Fibroblast of mammary gland (primary cell): ENCODE data around the gene ACACA.

ENCODE experiments used
- DNase-seq: peaks from one replicate; pipeline ENCODE4 v3.0.0-alpha.2; 2010; ENCODE audit warnings: low read depth
- H3K4me3 ChIP-seq: 2 replicates; pipeline ENCODE4 v1.5.1; 2011; ENCODE audit warnings: low read depth, mild to moderate bottlenecking, low read length, moderate library complexity; ENCODE audit not compliant: control insufficient read depth
- TF ChIP-seq, protein P1 (sequence below): conservative IDR thresholded peaks from 2 replicates; pipeline ENCODE4 v1.5.1; 2011; ENCODE audit warnings: low read depth, low read length, inconsistent platforms; ENCODE audit not compliant: control insufficient read depth, insufficient read depth

Gene ACACA

GRCh38 chr17:37393352-37393751 is 13.3 kb downstream of the ACACA start:
- TF ChIP-seq, protein P1, sequence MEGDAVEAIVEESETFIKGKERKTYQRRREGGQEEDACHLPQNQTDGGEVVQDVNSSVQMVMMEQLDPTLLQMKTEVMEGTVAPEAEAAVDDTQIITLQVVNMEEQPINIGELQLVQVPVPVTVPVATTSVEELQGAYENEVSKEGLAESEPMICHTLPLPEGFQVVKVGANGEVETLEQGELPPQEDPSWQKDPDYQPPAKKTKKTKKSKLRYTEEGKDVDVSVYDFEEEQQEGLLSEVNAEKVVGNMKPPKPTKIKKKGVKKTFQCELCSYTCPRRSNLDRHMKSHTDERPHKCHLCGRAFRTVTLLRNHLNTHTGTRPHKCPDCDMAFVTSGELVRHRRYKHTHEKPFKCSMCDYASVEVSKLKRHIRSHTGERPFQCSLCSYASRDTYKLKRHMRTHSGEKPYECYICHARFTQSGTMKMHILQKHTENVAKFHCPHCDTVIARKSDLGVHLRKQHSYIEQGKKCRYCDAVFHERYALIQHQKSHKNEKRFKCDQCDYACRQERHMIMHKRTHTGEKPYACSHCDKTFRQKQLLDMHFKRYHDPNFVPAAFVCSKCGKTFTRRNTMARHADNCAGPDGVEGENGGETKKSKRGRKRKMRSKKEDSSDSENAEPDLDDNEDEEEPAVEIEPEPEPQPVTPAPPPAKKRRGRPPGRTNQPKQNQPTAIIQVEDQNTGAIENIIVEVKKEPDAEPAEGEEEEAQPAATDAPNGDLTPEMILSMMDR: no peak
- no peak overlapping the region for H3K4me3 ChIP-seq
- DNase-seq: no peak

DNA sequence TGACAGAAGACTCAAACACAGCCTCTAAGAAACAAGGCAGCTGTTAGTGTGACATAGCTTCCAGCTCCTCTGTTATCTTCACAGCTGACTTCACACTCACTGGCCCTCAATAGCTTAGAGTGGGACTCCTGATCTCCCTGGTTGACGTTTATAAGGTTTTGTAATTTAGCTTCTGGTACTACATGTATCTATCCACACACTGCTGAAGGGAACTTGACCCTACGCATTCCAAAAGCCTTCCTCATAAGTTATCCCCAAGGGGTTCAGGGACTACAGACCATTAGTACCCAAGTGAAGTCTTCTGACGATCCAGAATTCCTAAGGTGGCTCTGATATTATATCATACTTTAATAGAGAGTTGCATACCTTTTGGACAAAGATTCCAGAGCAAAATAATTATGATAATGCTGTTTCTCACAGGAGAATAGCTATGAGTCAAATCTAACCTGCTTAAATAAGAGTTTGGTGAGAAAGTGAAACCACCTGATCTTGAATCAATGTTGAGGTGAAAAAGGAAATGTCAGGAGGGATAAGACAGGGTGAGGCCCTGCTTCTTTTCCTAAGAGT is 14.5 kb downstream of the ACACA start:
- DNase-seq: peak; percentile 83
- no peak overlapping the region for H3K4me3 ChIP-seq
- TF ChIP-seq, protein P1: no peak

- TF ChIP-seq, protein P1: no peak
- no peak for DNase-seq
- H3K4me3 ChIP-seq: no peak overlapping the region
Observed at GRCh38 chr17:37391146-37391545, 15.5 kb downstream of the ACACA start.

DNA sequence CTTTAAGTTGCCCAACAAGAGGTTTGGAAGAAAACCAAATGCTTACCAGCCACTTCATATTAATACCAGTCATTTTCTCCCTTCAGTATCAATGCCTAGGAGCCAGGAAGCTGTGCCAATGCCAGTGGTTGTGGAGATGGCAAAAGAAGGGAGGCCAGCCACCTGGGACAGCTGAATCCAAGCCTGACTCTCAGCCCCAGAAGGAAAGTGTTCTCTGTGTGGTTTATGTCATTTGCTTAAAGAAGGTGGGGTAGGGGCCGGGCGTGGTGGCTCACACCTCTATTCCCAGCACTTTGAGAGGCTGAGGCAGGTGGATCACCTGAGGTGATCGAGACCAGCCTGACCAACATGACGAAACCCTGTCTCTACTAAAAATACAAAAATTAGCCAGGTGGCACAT is 17.5 kb downstream of the ACACA start:
- TF ChIP-seq, protein P1: no peak
- no peak overlapping the region for H3K4me3 ChIP-seq
- DNase-seq: no peak

DNA sequence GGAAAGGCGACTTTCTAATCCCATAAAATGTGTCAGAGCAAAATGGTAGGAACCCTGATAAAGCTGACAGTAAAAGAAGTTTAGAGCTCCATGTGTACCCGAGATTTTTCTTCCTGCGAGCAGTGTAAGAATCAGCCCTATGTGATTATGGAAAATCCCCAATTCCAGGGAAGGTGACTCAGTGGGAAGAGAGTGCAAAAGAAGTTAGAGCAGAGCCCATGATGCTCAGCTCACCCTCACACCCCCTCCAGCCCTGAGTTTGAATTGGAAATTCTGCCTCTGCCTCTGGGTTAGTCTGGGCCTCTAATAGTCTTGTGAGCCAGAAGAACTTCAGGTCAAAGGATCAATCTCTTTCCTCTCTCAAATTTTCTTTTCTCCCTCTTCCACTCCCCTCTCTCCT is 18.4 kb downstream of the ACACA start:
- TF ChIP-seq, protein P1: no peak
- H3K4me3 ChIP-seq: no peak overlapping the region
- peak; percentile 55 for DNase-seq

DNA sequence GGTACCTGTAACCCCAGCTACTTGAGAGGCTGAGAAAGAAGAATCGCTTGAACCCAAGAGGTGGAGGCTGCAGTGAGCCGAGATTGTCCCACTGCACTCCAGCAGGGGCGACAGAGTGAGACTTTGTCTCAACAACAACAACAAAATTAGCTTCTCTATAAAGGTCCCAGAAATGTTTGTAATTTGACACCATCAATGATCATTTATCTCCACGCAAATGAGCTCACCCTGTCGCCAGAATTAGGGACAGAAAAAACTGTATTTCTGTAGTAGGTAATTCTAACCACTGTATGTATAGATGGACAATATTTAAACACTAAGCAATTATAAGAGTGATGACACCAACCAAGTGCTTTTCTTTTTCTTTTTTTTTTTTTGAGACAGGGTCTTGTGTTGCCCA is 20.2 kb downstream of the ACACA start:
- H3K4me3 ChIP-seq: no peak overlapping the region
- no peak for DNase-seq
- TF ChIP-seq, protein P1: no peak

- DNase-seq: no peak
- no peak overlapping the region for H3K4me3 ChIP-seq
- TF ChIP-seq, protein P1: no peak
Observed at GRCh38 chr17:37385474-37385990, 21.1 kb downstream of the ACACA start.
